ENCODE data around the gene LTB.
"Not testable (repeated sequence)": the region's sequence is repeated elsewhere in the genome, so short reads cannot be mapped to it uniquely, and the experiment has no call there.

LTB gene

GRCh38 chr6:31559958-31560696, 22.1 kb downstream of the LTB start:
- TF ChIP-seq CTCF (IDR thresholded peaks at IDR 0.05; ENCODE audit: low read depth, low read length, missing control alignments) = no peak
- DNase-seq (ENCODE audit: low read depth) = no peak
- H3K4me3 ChIP-seq (ENCODE audit: low read depth, low read length) = no peak overlapping the region
- in situ Hi-C loops (cut with HindIII; ENCODE audit: low sequenced_read_pairs) = no loop called here

GRCh38 chr6:31559606-31559957, 22.6 kb downstream of the LTB start:
- no peak for TF ChIP-seq CTCF (IDR thresholded peaks at IDR 0.05; ENCODE audit: low read depth, low read length, missing control alignments)
- DNase-seq (ENCODE audit: low read depth) = no peak
- in situ Hi-C loops (cut with HindIII; ENCODE audit: low sequenced_read_pairs) = no loop called here
- H3K4me3 ChIP-seq (ENCODE audit: low read depth, low read length) = no peak overlapping the region

- no peak overlapping the region for H3K4me3 ChIP-seq (ENCODE audit: low read depth, low read length)
- in situ Hi-C loops (cut with HindIII; ENCODE audit: low sequenced_read_pairs) = no loop called here
- TF ChIP-seq CTCF (IDR thresholded peaks at IDR 0.05; ENCODE audit: low read depth, low read length, missing control alignments) = no peak
- no peak for DNase-seq (ENCODE audit: low read depth)
These were observed 23.4 kb downstream of the LTB start for GRCh38 chr6:31558631-31559500.

GRCh38 chr6:31558318-31558625, 24.0 kb downstream of the LTB start:
- TF ChIP-seq CTCF (IDR thresholded peaks at IDR 0.05; ENCODE audit: low read depth, low read length, missing control alignments) = no peak
- in situ Hi-C loops (cut with HindIII; ENCODE audit: low sequenced_read_pairs) = no loop called here
- H3K4me3 ChIP-seq (ENCODE audit: low read depth, low read length) = no peak overlapping the region
- DNase-seq (ENCODE audit: low read depth) = no peak

- in situ Hi-C loops (cut with HindIII; ENCODE audit: low sequenced_read_pairs) = no loop called here
- no peak overlapping the region for H3K4me3 ChIP-seq (ENCODE audit: low read depth, low read length)
- no peak for DNase-seq (ENCODE audit: low read depth)
- no peak for TF ChIP-seq CTCF (IDR thresholded peaks at IDR 0.05; ENCODE audit: low read depth, low read length, missing control alignments)
These were observed 24.5 kb downstream of the LTB start for GRCh38 chr6:31557443-31558317.

GRCh38 chr6:31556307-31556706, 25.9 kb downstream of the LTB start:
- in situ Hi-C loops (cut with HindIII; ENCODE audit: low sequenced_read_pairs) = no loop called here
- TF ChIP-seq CTCF (IDR thresholded peaks at IDR 0.05; ENCODE audit: low read depth, low read length, missing control alignments) = no peak
- no peak for DNase-seq (ENCODE audit: low read depth)
- H3K4me3 ChIP-seq (ENCODE audit: low read depth, low read length) = no peak overlapping the region

- H3K4me3 ChIP-seq (ENCODE audit: low read depth, low read length); DNase-seq (ENCODE audit: low read depth); in situ Hi-C loops (cut with HindIII; ENCODE audit: low sequenced_read_pairs): not testable (repeated sequence)
These were observed 30.9 kb downstream of the LTB start for GRCh38 chr6:31551371-31551770.
